AG09319 (cell line): ENCODE results near the gene CLMN.

Experiments used
- DNase-seq: peaks from one replicate; pipeline ENCODE4 v3.0.0-alpha.2; 2010; ENCODE audit warnings: low read depth; ENCODE audit errors: extremely low read depth
- CTCF ChIP-seq: IDR thresholded peaks from 2 replicates; pipeline ENCODE4 v1.5.1; 2011; ENCODE audit warnings: low read depth, mild to moderate bottlenecking, inconsistent platforms, low read length, moderate library complexity

Gene CLMN

GRCh38 chr14:95153866-95154265, 165.8 kb downstream of the CLMN start:
- no peak for TF ChIP-seq CTCF
- DNase-seq = no peak

GRCh38 chr14:95151561-95151960, 168.1 kb downstream of the CLMN start:
- no peak for TF ChIP-seq CTCF
- no peak for DNase-seq

- no peak for TF ChIP-seq CTCF
- no peak for DNase-seq
Measured at GRCh38 chr14:95150910-95151309, 168.8 kb downstream of the CLMN start.

- TF ChIP-seq CTCF = no peak
- no peak for DNase-seq
Measured at GRCh38 chr14:95149441-95149840, 170.3 kb downstream of the CLMN start.

- TF ChIP-seq CTCF = no peak
- no peak for DNase-seq
Measured at GRCh38 chr14:95147597-95147996, 172.1 kb downstream of the CLMN start.

GRCh38 chr14:95146079-95146771, 173.5 kb downstream of the CLMN start:
- DNase-seq = no peak

GRCh38 chr14:95144849-95145248, 174.9 kb downstream of the CLMN start:
- DNase-seq = no peak
- no peak for TF ChIP-seq CTCF

More at GRCh38 chr14:95146079-95146771, 173.5 kb downstream of the CLMN start:
- TF ChIP-seq CTCF = no peak
